Loucy (cell line): Measurements from ENCODE around the gene PARN.

Source experiments
- EZH2phosphoT487 ChIP-seq: fragments of 200-600 bp; IDR thresholded peaks from 2 replicates; pipeline ENCODE4 v1.6.1; 2018; ENCODE audit warnings: antibody characterized with exemption, mild to moderate bottlenecking, moderate library complexity, borderline replicate concordance
- TF ChIP-seq, protein P1 (sequence below): fragments of 200-600 bp; sonication (generic); conservative IDR thresholded peaks from 2 replicates; pipeline ENCODE4 v1.5.1; 2014; ENCODE audit warnings: mild to moderate bottlenecking, antibody characterized with exemption, low read length

DNA sequence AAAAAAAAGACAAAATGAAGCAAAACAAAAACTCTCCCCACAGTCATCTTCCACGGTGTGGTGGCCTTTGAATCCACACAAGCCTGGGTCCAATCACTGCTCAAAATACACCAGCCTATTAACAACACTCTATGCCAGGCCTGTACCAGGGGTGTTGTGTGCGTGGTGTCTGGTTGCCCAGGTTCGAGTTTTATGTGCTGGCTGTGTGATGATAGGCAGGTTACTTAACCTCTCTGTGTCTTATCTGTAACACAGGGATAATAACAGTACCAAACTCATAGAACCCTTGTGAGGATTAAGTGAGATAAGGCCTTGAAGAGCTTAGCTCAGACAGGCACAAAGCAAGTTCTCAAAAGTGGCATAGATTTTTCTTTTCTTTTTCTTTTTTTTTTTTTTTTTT, 235.2 kb downstream of the PARN start:
- TF ChIP-seq, protein P1, sequence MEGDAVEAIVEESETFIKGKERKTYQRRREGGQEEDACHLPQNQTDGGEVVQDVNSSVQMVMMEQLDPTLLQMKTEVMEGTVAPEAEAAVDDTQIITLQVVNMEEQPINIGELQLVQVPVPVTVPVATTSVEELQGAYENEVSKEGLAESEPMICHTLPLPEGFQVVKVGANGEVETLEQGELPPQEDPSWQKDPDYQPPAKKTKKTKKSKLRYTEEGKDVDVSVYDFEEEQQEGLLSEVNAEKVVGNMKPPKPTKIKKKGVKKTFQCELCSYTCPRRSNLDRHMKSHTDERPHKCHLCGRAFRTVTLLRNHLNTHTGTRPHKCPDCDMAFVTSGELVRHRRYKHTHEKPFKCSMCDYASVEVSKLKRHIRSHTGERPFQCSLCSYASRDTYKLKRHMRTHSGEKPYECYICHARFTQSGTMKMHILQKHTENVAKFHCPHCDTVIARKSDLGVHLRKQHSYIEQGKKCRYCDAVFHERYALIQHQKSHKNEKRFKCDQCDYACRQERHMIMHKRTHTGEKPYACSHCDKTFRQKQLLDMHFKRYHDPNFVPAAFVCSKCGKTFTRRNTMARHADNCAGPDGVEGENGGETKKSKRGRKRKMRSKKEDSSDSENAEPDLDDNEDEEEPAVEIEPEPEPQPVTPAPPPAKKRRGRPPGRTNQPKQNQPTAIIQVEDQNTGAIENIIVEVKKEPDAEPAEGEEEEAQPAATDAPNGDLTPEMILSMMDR = no peak
- no peak for TF ChIP-seq EZH2phosphoT487
